Sigmoid colon (tissue), 7 donors: Measurements from ENCODE around the gene TAOK1. TPM values are rescaled to one million over a fixed set of nuclear protein-coding genes. Genes with fewer than 3 reads are reported as not detected.

Experiments used
- DNase-seq: peaks from one replicate; pipeline ENCODE4 v3.0.0-alpha.2; 2019
- H3K27ac ChIP-seq, 4 donors: fragments of 200-600 bp; sonication (generic); one replicate each; pipeline ENCODE4 v1.5.1; 2016 to 2019; ENCODE audit warnings: mild to moderate bottlenecking in 1 of 4
- H3K27me3 ChIP-seq, 3 donors: fragments of 200-600 bp; sonication (generic); one replicate each; pipeline ENCODE4 v1.5.1; 2019; ENCODE audit warnings: mild to moderate bottlenecking in 1 of 3
- H3K36me3 ChIP-seq, 4 donors: fragments of 200-600 bp; sonication (generic); one replicate each; pipeline ENCODE4 v1.5.1; 2016 to 2019
- H3K4me1 ChIP-seq, 4 donors: fragments of 200-600 bp; sonication (generic); one replicate each; pipeline ENCODE4 v1.5.1; 2017 to 2019
- H3K4me3 ChIP-seq, 4 donors: fragments of 200-600 bp; sonication (generic); one replicate each; pipeline ENCODE4 v1.5.1; 2017 to 2019; ENCODE audit warnings: mild to moderate bottlenecking in 2 of 4, moderate library complexity in 1 of 4
- H3K9me3 ChIP-seq, 4 donors: fragments of 200-600 bp in 3 of 4; sonication (generic) in 3 of 4; one replicate each; pipeline versions ENCODE4 v1.5.1 to v1.6.1; 2013 to 2019
- CTCF ChIP-seq, 4 experiments: fragments of 450-650 bp in 3 of 4; fragments of 200-600 bp in 1 of 4; IDR thresholded peaks; one replicate each; pipeline ENCODE4 v1.5.1; 2016 to 2019; ENCODE audit warnings: antibody characterized with exemption in 4 of 4, mild to moderate bottlenecking in 3 of 4, moderate library complexity in 2 of 4
- EP300 ChIP-seq, 4 donors: sonication (generic); formaldehyde crosslinking; IDR thresholded peaks; one replicate each; pipeline ENCODE4 v1.6.1; 2017; ENCODE audit warnings: antibody characterized with exemption in 4 of 4
- POLR2A ChIP-seq, 2 donors: fragments of 450-650 bp; IDR thresholded peaks; one replicate each; pipeline ENCODE4 v1.6.1; 2016; ENCODE audit warnings: antibody characterized with exemption in 2 of 2, mild to moderate bottlenecking in 2 of 2, moderate library complexity in 2 of 2
- POLR2AphosphoS5 ChIP-seq, 4 donors: sonication (generic); formaldehyde crosslinking; IDR thresholded peaks; one replicate each; pipeline ENCODE4 v1.6.1; 2017; ENCODE audit warnings: antibody characterized with exemption in 4 of 4
- WGBS, 2 donors: extraction: QIAGEN DNeasy Blood & Tissue Kit; methylation state at CpG; one replicate each; pipeline ENCODE4 v1.1.7; 2013; 5-methylcytosine and 5-hydroxymethylcytosine counted together
- intact Hi-C: fragments of 100-400 bp; cut with DNase I; formaldehyde crosslinking; loops from one replicate; pipeline ENCODE4 v1.15.1; 2023
- polyA plus RNA-seq, 3 donors: library from polyadenylated mRNA; stranded (reverse); fragments of 200-250 nt; gene quantifications; one replicate each; pipeline ENCODE4 v1.2.3, GENCODE V29; 2013
- total RNA-seq, 4 donors: library from RNA; depleted of rRNA; stranded (reverse); fragments of >200 nt; gene quantifications; one replicate each; pipeline ENCODE4 v1.1.0, GENCODE V29; 2016
- donor health status: healthy with polysubstance abuse.
- donor health status: Bipolar disorder and iron deficiency.
- donor health status: healthy.

Gene TAOK1
- total and polyA plus RNA-seq, 7 donors = 3.6 to 65.4 (median 46.3) TPM

GRCh38 chr17:29384901-29385300 is 5.3 kb upstream of the TAOK1 start:
- WGBS, 2 donors = 96 to 98% methylated on average over 3 of the region's 3 CpGs
- Histone ChIP-seq H3K27me3 (no peaks in the 10 kb centered on the region), H3K36me3 (no peaks in the 10 kb centered on the region), H3K27ac (no peak overlapping the region), H3K4me1 (peaks cover 0 to 5% (median 4%) of the 10 kb centered on the region in 4 donors), H3K9me3 (no peaks in the 10 kb centered on the region), H3K4me3 (no peak overlapping the region)
- TF ChIP-seq EP300 (IDR thresholded peaks at IDR 0.05) (no peak), CTCF (IDR thresholded peaks at IDR 0.05) (no peak), POLR2A (IDR thresholded peaks at IDR 0.05) (no peak), POLR2AphosphoS5 (IDR thresholded peaks at IDR 0.05) (no peak)
- intact Hi-C loops = no loop called here
- no peak for DNase-seq

- peaks cover 0 to 11% (median 10%) of the 10 kb centered on the region in 4 donors for H3K4me1 ChIP-seq
- TF ChIP-seq POLR2A (IDR thresholded peaks at IDR 0.05) (no peak), POLR2AphosphoS5 (IDR thresholded peaks at IDR 0.05) (no peak), CTCF (IDR thresholded peaks at IDR 0.05) (no peak), EP300 (IDR thresholded peaks at IDR 0.05) (no peak)
- no peaks in the 10 kb centered on the region for H3K9me3 ChIP-seq
- no peaks in the 10 kb centered on the region for H3K36me3 ChIP-seq
- no peak overlapping the region for H3K27ac ChIP-seq
- H3K27me3 ChIP-seq = no peaks in the 10 kb centered on the region
- intact Hi-C loops = no loop called here
- no peak overlapping the region for H3K4me3 ChIP-seq
- DNase-seq = no peak
- 95 to 96% methylated on average over 4 of the region's 4 CpGs for WGBS, 2 donors
Measured at GRCh38 chr17:29386760-29387159, 3.4 kb upstream of the TAOK1 start.

GRCh38 chr17:29388937-29389336 is 1.2 kb upstream of the TAOK1 start:
- Histone ChIP-seq H3K27ac (no peak overlapping the region), H3K27me3 (no peaks in the 10 kb centered on the region), H3K36me3 (no peaks in the 10 kb centered on the region), H3K9me3 (no peaks in the 10 kb centered on the region), H3K4me3 (no peak overlapping the region), H3K4me1 (peaks cover 0 to 32% (median 31%) of the 10 kb centered on the region in 4 donors)
- TF ChIP-seq POLR2A (IDR thresholded peaks at IDR 0.05) (no peak), EP300 (IDR thresholded peaks at IDR 0.05) (no peak), POLR2AphosphoS5 (IDR thresholded peaks at IDR 0.05) (no peak), CTCF (IDR thresholded peaks at IDR 0.05) (no peak)
- no peak for DNase-seq
- 18 to 66% methylated on average over 9 of the region's 9 CpGs for WGBS, 2 donors
- intact Hi-C loops = no loop called here

- Histone ChIP-seq H3K27me3 (no peaks in the 10 kb centered on the region), H3K9me3 (no peaks in the 10 kb centered on the region), H3K4me3 (peak overlapping the region; percentile 76 to 93 (median 82)), H3K27ac (peak overlapping the region; percentile 94 to 100 (median 98)), H3K36me3 (no peaks in the 10 kb centered on the region), H3K4me1 (peaks cover 0 to 45% (median 37%) of the 10 kb centered on the region in 4 donors)
- no peak for DNase-seq
- TF ChIP-seq EP300 (IDR thresholded peaks at IDR 0.05) = no peak
- TF ChIP-seq CTCF (IDR thresholded peaks at IDR 0.05) = no peak
- TF ChIP-seq POLR2A (IDR thresholded peaks at IDR 0.05) = no peak
- no peak for TF ChIP-seq POLR2AphosphoS5 (IDR thresholded peaks at IDR 0.05)
- intact Hi-C loops = no loop called here
- 1% methylated on average over 28 of the region's 28 CpGs for WGBS, 2 donors
Measured at GRCh38 chr17:29390851-29391631, 878 bp downstream of the TAOK1 start.
